ENCODE data around the gene TRIM22. TPM values are rescaled to one million over a fixed set of nuclear protein-coding genes. Genes with fewer than 3 reads are reported as not detected.

Gene TRIM22
- total RNA-seq, 1 experiment from 2014 or later = not detected

DNA sequence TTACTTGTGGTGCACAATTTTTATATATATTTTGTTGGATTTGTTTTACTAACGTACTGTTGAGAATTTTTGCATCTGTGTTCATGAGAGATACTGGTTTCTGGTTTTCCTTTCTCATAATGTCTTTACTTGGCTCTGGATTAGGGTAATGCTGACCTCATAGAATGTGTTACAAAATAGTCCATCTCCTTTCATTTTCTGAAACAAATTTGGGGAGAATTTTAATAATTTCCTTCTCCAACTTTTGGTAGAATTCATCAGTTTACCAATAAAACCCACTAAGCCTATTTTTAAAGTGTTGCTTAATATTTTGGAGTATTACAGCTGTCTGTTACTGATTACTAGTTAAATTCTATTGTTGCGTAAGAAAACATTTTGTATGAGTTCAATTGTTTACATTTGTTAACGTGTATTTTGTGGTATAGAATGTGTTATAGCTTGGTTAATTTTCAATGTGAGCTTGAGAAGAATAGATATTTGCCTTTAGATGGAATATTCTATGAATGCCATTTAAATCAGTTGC is 11.5 kb downstream of the TRIM22 start:
- TF ChIP-seq, protein P1, sequence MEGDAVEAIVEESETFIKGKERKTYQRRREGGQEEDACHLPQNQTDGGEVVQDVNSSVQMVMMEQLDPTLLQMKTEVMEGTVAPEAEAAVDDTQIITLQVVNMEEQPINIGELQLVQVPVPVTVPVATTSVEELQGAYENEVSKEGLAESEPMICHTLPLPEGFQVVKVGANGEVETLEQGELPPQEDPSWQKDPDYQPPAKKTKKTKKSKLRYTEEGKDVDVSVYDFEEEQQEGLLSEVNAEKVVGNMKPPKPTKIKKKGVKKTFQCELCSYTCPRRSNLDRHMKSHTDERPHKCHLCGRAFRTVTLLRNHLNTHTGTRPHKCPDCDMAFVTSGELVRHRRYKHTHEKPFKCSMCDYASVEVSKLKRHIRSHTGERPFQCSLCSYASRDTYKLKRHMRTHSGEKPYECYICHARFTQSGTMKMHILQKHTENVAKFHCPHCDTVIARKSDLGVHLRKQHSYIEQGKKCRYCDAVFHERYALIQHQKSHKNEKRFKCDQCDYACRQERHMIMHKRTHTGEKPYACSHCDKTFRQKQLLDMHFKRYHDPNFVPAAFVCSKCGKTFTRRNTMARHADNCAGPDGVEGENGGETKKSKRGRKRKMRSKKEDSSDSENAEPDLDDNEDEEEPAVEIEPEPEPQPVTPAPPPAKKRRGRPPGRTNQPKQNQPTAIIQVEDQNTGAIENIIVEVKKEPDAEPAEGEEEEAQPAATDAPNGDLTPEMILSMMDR (IDR thresholded peaks at IDR 0.05; ENCODE audit: insufficient read depth in 1 of 2, low read depth in 1 of 2, low read length in 1 of 2, severe bottlenecking in 1 of 2, unreplicated experiment in 1 of 2) = no peak
- Mint-ChIP-seq H3K27ac (ENCODE audit: unreplicated experiment) (no peak overlapping the region), H3K4me1 (ENCODE audit: low read depth, unreplicated experiment) (no peaks in the 10 kb centered on the region), H3K9me3 (ENCODE audit: unreplicated experiment) (no peaks in the 10 kb centered on the region), H3K36me3 (ENCODE audit: insufficient read depth, unreplicated experiment) (no peaks in the 10 kb centered on the region), H3K4me3 (ENCODE audit: unreplicated experiment) (no peak overlapping the region), H3K27me3 (ENCODE audit: insufficient read depth, unreplicated experiment) (peaks cover 3% of the 10 kb centered on the region)
- no peak for DNase-seq
- Histone ChIP-seq H3K4me3 (ENCODE audit: low read depth, low read length) (no peak overlapping the region), H3K4me1 (no peaks in the 10 kb centered on the region), H3K36me3 (ENCODE audit: control insufficient read depth, insufficient read depth, low read length) (no peaks in the 10 kb centered on the region), H3K27me3 (replicated peaks; ENCODE audit: control insufficient read depth, insufficient read depth, low read length) (no peaks in the 10 kb centered on the region), H3K9me3 (no peaks in the 10 kb centered on the region)
- no TSS peak for BruUV-seq (replicated peaks)
- CTCF ChIA-PET = no interaction called here
- POLR2A ChIA-PET = no interaction called here
- intact Hi-C loops (cut with micrococcal nuclease; ENCODE audit: unreplicated experiment) = no loop called here

DNA sequence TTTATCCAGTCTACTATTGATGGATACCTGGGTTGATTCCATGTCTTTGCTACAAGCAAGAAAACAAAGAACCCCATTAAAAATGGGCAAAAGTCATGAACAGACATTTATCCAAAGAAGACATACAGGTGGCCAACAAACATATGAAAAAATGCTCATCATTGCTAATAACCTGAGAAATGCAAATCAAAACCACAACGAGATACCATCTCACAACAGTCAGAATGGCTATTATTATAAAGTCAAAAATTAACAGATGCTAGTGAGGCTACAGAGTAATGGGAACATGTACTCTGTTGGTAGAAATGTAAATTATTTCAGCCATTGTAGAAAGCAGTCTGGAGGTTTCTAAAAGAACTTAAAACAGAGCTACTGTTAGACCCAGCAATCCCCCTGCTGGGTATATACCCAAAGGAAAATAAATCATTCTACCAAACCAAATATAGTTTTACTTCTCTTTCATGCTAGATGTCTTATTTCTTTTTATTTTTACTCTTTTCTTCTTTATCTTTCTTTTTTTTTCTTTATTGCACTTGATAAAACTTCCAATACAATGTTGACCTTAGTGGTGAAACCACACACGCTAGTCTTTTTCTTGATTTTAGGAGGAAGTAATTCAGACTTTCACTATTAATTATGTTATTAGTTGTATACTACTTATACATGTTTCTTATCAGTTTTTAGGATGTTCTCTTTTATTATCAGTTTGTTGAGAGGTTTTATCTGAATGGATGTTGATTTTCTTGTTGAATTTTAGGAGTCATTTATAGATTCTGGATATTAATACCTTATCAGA is 14.3 kb downstream of the TRIM22 start:
- H3K36me3 Mint-ChIP-seq (ENCODE audit: insufficient read depth, unreplicated experiment) = no peaks in the 10 kb centered on the region
- H3K27me3 Mint-ChIP-seq (ENCODE audit: insufficient read depth, unreplicated experiment) = peaks cover 3% of the 10 kb centered on the region

DNA sequence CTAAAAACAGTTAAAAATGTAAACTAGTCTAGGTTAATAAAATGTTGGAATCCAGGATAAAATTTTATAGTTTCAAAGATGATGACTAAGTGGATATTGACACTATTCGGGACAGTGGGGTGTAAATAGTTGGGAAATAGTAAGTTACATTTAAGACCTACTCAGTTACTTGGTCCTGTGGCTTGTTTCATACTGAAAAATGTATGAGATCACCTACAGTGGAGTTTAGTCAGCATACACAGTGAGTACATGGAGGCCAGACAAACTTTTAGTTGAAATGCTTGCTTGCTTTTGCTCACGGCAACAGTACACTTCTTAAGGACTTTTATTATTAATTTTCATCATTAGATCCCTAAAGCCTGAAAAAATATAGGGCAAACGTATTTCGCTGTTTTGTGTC is 16.1 kb downstream of the TRIM22 start:
- Histone ChIP-seq H3K9me3 (no peaks in the 10 kb centered on the region), H3K4me3 (ENCODE audit: low read depth, low read length) (no peak overlapping the region), H3K27me3 (replicated peaks; ENCODE audit: control insufficient read depth, insufficient read depth, low read length) (no peaks in the 10 kb centered on the region), H3K36me3 (ENCODE audit: control insufficient read depth, insufficient read depth, low read length) (no peaks in the 10 kb centered on the region), H3K4me1 (no peaks in the 10 kb centered on the region)
- ChIA-PET CTCF (no interaction called here), POLR2A (no interaction called here)
- TF ChIP-seq, protein P1 (IDR thresholded peaks at IDR 0.05; ENCODE audit: insufficient read depth in 1 of 2, low read depth in 1 of 2, low read length in 1 of 2, severe bottlenecking in 1 of 2, unreplicated experiment in 1 of 2) = no peak
- Mint-ChIP-seq H3K27me3 (ENCODE audit: insufficient read depth, unreplicated experiment) (peaks cover 6% of the 10 kb centered on the region), H3K27ac (ENCODE audit: unreplicated experiment) (no peak overlapping the region), H3K9me3 (ENCODE audit: unreplicated experiment) (no peaks in the 10 kb centered on the region), H3K4me1 (ENCODE audit: low read depth, unreplicated experiment) (no peaks in the 10 kb centered on the region), H3K4me3 (ENCODE audit: unreplicated experiment) (no peak overlapping the region), H3K36me3 (ENCODE audit: insufficient read depth, unreplicated experiment) (no peaks in the 10 kb centered on the region)
- intact Hi-C loops (cut with micrococcal nuclease; ENCODE audit: unreplicated experiment) = no loop called here
- no peak for DNase-seq
- BruUV-seq (replicated peaks) = no TSS peak

More for the DNA sequence above, 14.3 kb downstream of the TRIM22 start:
- Mint-ChIP-seq H3K4me3 (ENCODE audit: unreplicated experiment) (no peak overlapping the region), H3K4me1 (ENCODE audit: low read depth, unreplicated experiment) (no peaks in the 10 kb centered on the region), H3K27ac (ENCODE audit: unreplicated experiment) (no peak overlapping the region), H3K9me3 (ENCODE audit: unreplicated experiment) (no peaks in the 10 kb centered on the region)
- Histone ChIP-seq H3K36me3 (ENCODE audit: control insufficient read depth, insufficient read depth, low read length) (no peaks in the 10 kb centered on the region), H3K4me1 (no peaks in the 10 kb centered on the region), H3K27me3 (replicated peaks; ENCODE audit: control insufficient read depth, insufficient read depth, low read length) (no peaks in the 10 kb centered on the region), H3K9me3 (no peaks in the 10 kb centered on the region), H3K4me3 (ENCODE audit: low read depth, low read length) (no peak overlapping the region)
- ChIA-PET POLR2A (no interaction called here), CTCF (interaction anchor here (0.7 kb wide), 1 partner anchor 19 kb away, joined by 3 read pairs; no protein-coding TSS in a partner anchor)
- intact Hi-C loops (cut with micrococcal nuclease; ENCODE audit: unreplicated experiment) = no loop called here
- no TSS peak for BruUV-seq (replicated peaks)
- TF ChIP-seq, protein P1 (IDR thresholded peaks at IDR 0.05; ENCODE audit: insufficient read depth in 1 of 2, low read depth in 1 of 2, low read length in 1 of 2, severe bottlenecking in 1 of 2, unreplicated experiment in 1 of 2) = no peak
- DNase-seq = no peak
